Prostate gland (tissue), 2 donors: Measurements from ENCODE around the gene SLC44A5. TPM values are rescaled to one million over a fixed set of nuclear protein-coding genes. Genes with fewer than 3 reads are reported as not detected.

Source experiments
- DNase-seq: peaks from one replicate; pipeline ENCODE4 v3.0.0-alpha.2; 2019; ENCODE audit warnings: low spot score
- H3K27ac ChIP-seq, 2 donors: fragments of 200-600 bp; sonication (generic); 2 replicates each; pipeline ENCODE4 v1.5.1; 2017 to 2019
- H3K27me3 ChIP-seq: fragments of 200-600 bp; sonication (generic); replicated peaks from 2 replicates; pipeline ENCODE4 v1.5.1; 2019; ENCODE audit not compliant: insufficient read depth
- H3K36me3 ChIP-seq, 2 donors: fragments of 200-600 bp; sonication (generic); 1 replicate in 1 of 2; 2 replicates in 1 of 2; pipeline versions ENCODE4 v1.5.1 to v1.8.1; 2017 to 2019
- H3K4me1 ChIP-seq: fragments of 200-600 bp; sonication (generic); replicated peaks from 2 replicates; pipeline ENCODE4 v1.5.1; 2019
- H3K4me3 ChIP-seq, 2 donors: fragments of 200-600 bp; sonication (generic); 2 replicates each; pipeline ENCODE4 v1.5.1; 2017 to 2019
- H3K9me3 ChIP-seq: fragments of 200-600 bp; sonication (generic); 2 replicates; pipeline ENCODE4 v1.5.1; 2017
- POLR2A ChIP-seq: fragments of 450-650 bp; IDR thresholded peaks from one replicate; pipeline ENCODE4 v1.6.1; 2016; ENCODE audit warnings: antibody characterized with exemption, mild to moderate bottlenecking
- POLR2AphosphoS5 ChIP-seq: sonication (generic); formaldehyde crosslinking; IDR thresholded peaks from one replicate; pipeline ENCODE4 v1.6.1; 2017; ENCODE audit warnings: antibody characterized with exemption
- WGBS: methylation state at CpG from one replicate; pipeline ENCODE4 v1.1.5; 2018; 5-methylcytosine and 5-hydroxymethylcytosine counted together
- intact Hi-C: fragments of 100-400 bp; cut with DNase I; formaldehyde crosslinking; loops from one replicate; pipeline ENCODE4 v1.14.2; 2022
- total RNA-seq, 2 donors: library from RNA; depleted of rRNA; stranded (reverse); fragments of >200 nt; gene quantifications; one replicate each; pipeline ENCODE4 v1.1.0, GENCODE V29; 2016
- TF ChIP-seq, protein P1 (sequence below), 4 experiments: fragments of 200-600 bp in 2 of 4; fragments of 450-650 bp in 2 of 4; sonication (generic) in 2 of 4; IDR thresholded peaks; 1 replicate in 3 of 4; 2 replicates in 1 of 4; pipeline ENCODE4 v1.5.1; 2016 to 2019; ENCODE audit warnings: antibody characterized with exemption in 4 of 4, mild to moderate bottlenecking in 2 of 4, moderate library complexity in 2 of 4

The SLC44A5 gene
- total RNA-seq, 2 donors from 2014 or later = 0.57 to 3.3 TPM

DNA sequence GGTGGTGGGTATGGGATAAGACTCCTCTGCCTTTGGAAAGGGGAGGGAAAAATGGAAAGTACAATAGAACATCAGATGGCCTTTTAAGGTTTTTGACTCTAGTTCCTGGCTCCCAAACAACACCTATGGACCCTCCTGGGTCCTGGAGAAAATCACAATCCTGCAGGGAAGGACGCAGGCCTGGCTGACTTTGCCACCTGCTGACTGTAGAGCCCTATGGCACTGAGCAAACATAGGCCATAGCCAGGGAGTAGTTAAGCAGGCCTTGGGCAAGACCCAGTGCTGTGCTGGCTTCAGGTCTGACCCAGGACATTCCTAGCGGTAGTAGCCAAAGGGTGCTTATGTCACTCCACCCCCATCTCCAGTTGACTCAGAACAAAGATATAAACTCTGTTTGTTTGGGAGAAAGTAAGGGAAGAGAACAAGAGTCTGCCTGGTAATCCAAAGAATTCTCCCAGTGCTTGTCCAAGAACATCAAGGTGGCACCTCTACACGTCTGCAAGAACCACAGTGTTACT lies 149.0 kb downstream of the SLC44A5 start:
- no peaks in the 10 kb centered on the region for H3K36me3 ChIP-seq
- no peak overlapping the region for H3K4me3 ChIP-seq
- no peak overlapping the region for H3K27ac ChIP-seq
- H3K4me1 ChIP-seq = no peaks in the 10 kb centered on the region
- no peak for DNase-seq
- 80% methylated on average over 3 of the region's 3 CpGs for WGBS
- intact Hi-C loops = no loop called here
- no peaks in the 10 kb centered on the region for H3K27me3 ChIP-seq
- no peaks in the 10 kb centered on the region for H3K9me3 ChIP-seq
- TF ChIP-seq POLR2A = no peak
- TF ChIP-seq, protein P1, sequence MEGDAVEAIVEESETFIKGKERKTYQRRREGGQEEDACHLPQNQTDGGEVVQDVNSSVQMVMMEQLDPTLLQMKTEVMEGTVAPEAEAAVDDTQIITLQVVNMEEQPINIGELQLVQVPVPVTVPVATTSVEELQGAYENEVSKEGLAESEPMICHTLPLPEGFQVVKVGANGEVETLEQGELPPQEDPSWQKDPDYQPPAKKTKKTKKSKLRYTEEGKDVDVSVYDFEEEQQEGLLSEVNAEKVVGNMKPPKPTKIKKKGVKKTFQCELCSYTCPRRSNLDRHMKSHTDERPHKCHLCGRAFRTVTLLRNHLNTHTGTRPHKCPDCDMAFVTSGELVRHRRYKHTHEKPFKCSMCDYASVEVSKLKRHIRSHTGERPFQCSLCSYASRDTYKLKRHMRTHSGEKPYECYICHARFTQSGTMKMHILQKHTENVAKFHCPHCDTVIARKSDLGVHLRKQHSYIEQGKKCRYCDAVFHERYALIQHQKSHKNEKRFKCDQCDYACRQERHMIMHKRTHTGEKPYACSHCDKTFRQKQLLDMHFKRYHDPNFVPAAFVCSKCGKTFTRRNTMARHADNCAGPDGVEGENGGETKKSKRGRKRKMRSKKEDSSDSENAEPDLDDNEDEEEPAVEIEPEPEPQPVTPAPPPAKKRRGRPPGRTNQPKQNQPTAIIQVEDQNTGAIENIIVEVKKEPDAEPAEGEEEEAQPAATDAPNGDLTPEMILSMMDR (IDR thresholded peaks at IDR 0.05) = no peak
- no peak for TF ChIP-seq POLR2AphosphoS5

DNA sequence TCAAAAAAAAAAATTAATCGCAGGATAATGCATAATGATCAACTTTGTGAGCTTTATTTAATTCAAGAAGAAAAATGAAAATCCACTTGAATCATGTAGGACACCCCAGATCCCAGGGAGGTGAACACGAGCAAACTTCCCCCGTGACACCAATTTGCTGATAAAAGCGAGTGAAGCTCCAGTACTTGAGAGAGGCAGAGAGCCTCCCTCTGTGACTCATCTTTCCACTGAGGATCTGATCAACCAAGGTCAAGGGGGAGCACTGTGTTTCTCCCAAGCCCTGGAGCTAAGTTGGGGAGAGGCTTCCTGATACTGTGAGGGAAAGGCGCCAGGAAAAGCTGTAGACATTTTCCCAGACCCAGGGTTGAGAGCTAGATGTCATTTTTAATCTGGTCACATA lies 160.9 kb downstream of the SLC44A5 start:
- Histone ChIP-seq H3K36me3 (no peaks in the 10 kb centered on the region), H3K9me3 (no peaks in the 10 kb centered on the region), H3K4me1 (no peaks in the 10 kb centered on the region), H3K27me3 (no peaks in the 10 kb centered on the region), H3K27ac (no peak overlapping the region), H3K4me3 (no peak overlapping the region)
- intact Hi-C loops = no loop called here
- DNase-seq = no peak
- 93% methylated on average over 5 of the region's 5 CpGs for WGBS
- no peak for TF ChIP-seq POLR2A
- no peak for TF ChIP-seq POLR2AphosphoS5
- TF ChIP-seq, protein P1 (IDR thresholded peaks at IDR 0.05) = no peak

DNA sequence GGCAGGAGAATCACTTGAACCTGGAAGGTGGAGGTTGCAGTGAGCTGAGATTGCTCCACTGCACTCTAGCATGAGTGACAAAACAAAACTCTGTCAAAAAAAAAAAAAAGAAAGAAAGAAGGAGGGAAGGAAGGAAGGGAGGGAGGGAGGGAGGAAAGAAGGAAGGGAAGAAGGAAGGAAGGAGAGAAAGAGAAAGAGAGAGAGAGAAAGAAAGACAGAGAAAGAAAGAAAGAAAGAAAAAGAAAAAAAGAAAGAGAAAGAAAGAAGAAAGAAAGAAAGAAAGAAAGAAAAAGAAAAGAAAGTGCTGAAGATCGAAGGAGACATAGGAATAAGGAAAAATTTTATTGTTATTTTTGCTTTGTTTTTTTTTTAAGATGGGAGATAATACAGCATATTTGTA lies 166.7 kb downstream of the SLC44A5 start:
- H3K36me3 ChIP-seq = no peaks in the 10 kb centered on the region
- TF ChIP-seq POLR2AphosphoS5 (no peak), POLR2A (no peak)
- TF ChIP-seq, protein P1 (IDR thresholded peaks at IDR 0.05) = no peak
- no peaks in the 10 kb centered on the region for H3K9me3 ChIP-seq
- H3K4me3 ChIP-seq = no peak overlapping the region
- DNase-seq = no peak
- intact Hi-C loops = no loop called here
- WGBS = 86% methylated on average over 1 of the region's 1 CpG
- no peak overlapping the region for H3K27ac ChIP-seq
- H3K27me3 ChIP-seq = no peaks in the 10 kb centered on the region
- no peaks in the 10 kb centered on the region for H3K4me1 ChIP-seq

DNA sequence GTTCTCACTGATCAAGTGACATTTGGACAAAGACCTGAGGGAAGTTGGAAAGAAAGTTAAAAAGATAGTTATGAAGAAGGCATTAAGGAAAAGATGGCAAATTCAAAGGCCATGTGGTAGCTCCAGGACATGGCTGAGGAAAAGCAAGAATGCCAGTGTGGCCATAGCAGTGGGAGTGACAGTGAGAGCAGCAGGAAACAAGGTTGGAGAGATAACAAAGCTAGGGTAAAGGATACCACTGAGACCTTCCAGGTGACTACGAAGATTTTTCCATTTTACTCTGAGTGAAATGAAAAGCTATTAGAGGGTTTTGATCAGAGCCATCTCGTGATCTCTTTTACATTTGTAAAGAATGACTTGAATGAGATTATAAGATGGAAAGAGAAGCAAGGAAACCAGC lies 170.6 kb downstream of the SLC44A5 start:
- Histone ChIP-seq H3K4me3 (no peak overlapping the region), H3K27me3 (no peaks in the 10 kb centered on the region), H3K36me3 (no peaks in the 10 kb centered on the region), H3K27ac (no peak overlapping the region), H3K9me3 (no peaks in the 10 kb centered on the region), H3K4me1 (no peaks in the 10 kb centered on the region)
- 78% methylated on average over 2 of the region's 2 CpGs for WGBS
- TF ChIP-seq POLR2AphosphoS5 (no peak), POLR2A (no peak)
- TF ChIP-seq, protein P1 (IDR thresholded peaks at IDR 0.05) = no peak
- DNase-seq = no peak
- intact Hi-C loops = no loop called here

DNA sequence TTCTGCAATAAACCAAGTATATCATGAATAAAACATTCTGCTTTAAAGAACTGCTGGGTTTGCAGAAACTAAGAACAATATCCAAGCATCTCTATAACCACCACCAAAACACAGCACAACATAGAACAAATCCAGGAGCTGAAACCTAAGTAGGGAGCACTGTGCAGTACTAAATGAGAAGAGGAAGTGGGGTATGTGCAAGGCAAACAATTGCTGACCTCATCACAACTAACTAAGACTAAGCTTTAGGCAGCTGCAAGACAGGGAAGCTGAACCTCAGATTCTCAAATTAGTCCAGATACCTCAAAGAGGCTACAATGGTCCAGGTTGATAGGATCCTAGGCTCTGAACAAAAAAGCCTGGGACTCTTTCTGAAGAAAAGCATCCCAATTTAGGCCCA lies 172.6 kb downstream of the SLC44A5 start:
- no peaks in the 10 kb centered on the region for H3K4me1 ChIP-seq
- no peak overlapping the region for H3K4me3 ChIP-seq
- no peaks in the 10 kb centered on the region for H3K36me3 ChIP-seq
- DNase-seq = no peak
- intact Hi-C loops = no loop called here
- no peaks in the 10 kb centered on the region for H3K27me3 ChIP-seq
- TF ChIP-seq, protein P1 (IDR thresholded peaks at IDR 0.05) = no peak
- TF ChIP-seq POLR2A (no peak), POLR2AphosphoS5 (no peak)
- no peak overlapping the region for H3K27ac ChIP-seq
- no peaks in the 10 kb centered on the region for H3K9me3 ChIP-seq
